G401 (cell line): ENCODE data around the gene DUOXA2. TPM values are rescaled to one million over a fixed set of nuclear protein-coding genes. Genes with fewer than 3 reads are reported as not detected.
"Not testable (repeated sequence)": the region's sequence is repeated elsewhere in the genome, so short reads cannot be mapped to it uniquely, and the experiment has no call there.

ENCODE experiments used
- DNase-seq: peaks from one replicate; pipeline ENCODE4 v3.0.0-alpha.2; 2015; ENCODE audit warnings: low spot score
- in situ Hi-C: cut with HindIII; loops from 2 replicates; pipeline ENCODE4 v1.10.0; 2016; ENCODE audit warnings: low sequenced_read_pairs, mixed read lengths
- total RNA-seq: library from RNA; depleted of rRNA; stranded (reverse); fragments of >200 nt; shearing (Covaris generic); gene quantifications from 2 replicates; pipeline ENCODE4 v1.2.3, GENCODE V29; 2014; rRNA removed

DUOXA2 gene
- total RNA-seq: not detected in 2 replicates

GRCh38 chr15:45114076-45114750 lies at the start of gene DUOXA2, which contains the start of gene DUOX2:
Gene DUOXA2, plus strand, starts transcription at chr15:45114326. Its CDS starts 280 bp downstream, at chr15:45114606.
Gene DUOX2, minus strand, starts transcription at chr15:45114172. Its CDS starts 761 bp downstream, at chr15:45113411.
- in situ Hi-C loops: no loop called here
- no peak for DNase-seq

DNA sequence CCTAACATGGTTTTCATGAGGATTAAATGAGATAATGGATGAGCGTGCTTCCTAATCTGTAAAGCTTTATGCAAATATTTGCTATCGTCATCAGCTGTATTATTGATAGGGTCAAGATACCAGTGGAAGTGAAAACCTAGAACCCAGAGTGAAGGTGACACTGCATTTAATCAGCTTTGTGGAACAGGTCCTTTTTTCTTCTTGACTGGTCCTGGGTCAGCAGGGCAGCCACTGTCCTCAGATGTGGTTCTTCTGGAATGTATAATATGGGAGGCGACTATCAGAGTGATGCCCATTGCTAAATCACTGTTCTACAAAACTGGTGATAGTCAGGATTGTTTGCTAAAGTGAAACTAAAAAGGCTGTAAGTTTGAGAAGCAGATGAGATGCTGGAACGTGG lies 49.7 kb upstream of the DUOXA2 start:
- no peak for DNase-seq
- in situ Hi-C loops: no loop called here

GRCh38 chr15:45069942-45070360 lies 44.2 kb upstream of the DUOXA2 start:
- DNase-seq, in situ Hi-C loops: not testable (repeated sequence)

- DNase-seq, in situ Hi-C loops: not testable (repeated sequence)
Observed at GRCh38 chr15:45073602-45074001, 40.5 kb upstream of the DUOXA2 start.

DNA sequence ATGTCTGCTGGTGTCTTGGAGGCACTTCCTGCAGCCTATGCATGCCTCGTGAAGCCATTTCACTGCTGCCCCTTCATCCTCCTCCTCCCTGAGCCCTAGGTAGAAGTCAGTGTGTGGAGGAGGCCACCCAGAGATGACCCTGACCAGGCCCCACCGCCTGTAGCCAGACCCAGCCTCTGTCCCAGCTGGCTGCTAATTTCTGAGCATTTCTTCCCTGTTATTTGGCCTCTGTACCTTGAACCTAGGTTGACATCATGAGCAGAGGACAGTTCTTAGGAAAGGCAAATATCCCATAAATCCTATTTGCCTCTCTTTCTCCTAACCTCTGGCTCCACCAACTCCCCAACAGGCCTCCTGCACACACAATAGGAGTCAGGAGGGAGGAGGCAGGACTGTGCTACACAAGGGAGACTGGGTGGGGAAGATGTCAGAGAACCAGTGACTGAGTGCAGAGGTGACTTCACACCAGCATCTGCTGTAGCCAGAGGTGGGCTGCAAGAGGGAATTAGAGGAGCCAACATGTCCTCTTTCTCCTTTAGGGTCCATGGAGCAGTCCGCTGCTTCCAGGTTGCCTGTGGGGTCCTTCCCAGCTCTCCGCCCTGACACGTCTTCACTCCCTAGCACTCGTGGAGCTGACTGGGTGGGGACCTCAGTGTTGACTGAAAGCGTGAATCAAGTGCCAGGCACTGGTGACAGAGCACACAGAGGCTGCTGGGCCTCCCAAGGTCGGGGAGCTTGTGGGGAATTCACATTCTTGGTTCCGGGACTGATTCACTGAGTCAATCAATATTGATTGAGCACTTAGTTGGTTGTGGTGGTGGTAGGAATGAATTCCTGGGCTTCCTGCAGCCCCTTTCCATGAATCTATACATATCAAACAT lies 38.4 kb upstream of the DUOXA2 start:
- in situ Hi-C loops, DNase-seq: not testable (repeated sequence)

DNA sequence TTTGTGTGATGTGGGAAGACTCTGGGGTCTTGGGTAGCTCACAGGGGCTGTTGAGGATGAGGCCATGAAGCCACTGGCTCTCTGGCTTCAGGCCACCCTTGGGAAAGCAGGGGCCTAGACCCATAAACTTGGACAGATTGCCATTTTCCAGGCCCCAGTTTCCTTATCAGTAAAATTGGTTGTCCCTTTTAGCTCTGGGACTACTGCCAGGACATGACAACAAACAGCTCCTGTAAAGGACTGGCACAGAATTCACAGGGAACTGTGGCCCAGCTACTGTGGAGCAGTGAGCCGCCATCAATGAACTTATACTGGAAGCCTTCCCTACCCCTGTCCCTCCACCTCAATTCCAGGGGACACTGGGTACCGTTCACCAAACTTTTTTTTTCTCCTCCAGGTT lies 36.7 kb upstream of the DUOXA2 start:
- DNase-seq: peak; percentile 2
- in situ Hi-C loops: not testable (repeated sequence)

DNA sequence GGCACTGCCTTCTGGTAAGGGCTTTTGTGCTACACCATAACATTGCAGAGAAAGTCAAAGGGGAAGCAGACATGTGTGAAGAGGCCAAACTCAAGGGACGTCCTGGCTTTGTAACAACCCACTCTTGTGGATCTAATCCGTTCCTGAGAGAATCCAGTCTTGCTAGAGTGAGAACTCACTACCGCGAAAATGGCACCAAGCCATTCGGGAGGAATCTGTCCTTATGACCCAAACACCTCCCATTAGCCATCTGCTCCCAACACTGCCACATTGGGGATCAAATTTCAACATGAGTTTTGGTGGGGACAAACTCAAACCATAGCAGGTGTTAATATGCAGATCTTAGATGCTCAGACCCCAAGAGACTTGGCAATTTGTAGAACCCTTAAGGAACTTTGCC lies 34.9 kb upstream of the DUOXA2 start:
- in situ Hi-C loops: not testable (repeated sequence)
- peak; percentile 44 for DNase-seq

DNA sequence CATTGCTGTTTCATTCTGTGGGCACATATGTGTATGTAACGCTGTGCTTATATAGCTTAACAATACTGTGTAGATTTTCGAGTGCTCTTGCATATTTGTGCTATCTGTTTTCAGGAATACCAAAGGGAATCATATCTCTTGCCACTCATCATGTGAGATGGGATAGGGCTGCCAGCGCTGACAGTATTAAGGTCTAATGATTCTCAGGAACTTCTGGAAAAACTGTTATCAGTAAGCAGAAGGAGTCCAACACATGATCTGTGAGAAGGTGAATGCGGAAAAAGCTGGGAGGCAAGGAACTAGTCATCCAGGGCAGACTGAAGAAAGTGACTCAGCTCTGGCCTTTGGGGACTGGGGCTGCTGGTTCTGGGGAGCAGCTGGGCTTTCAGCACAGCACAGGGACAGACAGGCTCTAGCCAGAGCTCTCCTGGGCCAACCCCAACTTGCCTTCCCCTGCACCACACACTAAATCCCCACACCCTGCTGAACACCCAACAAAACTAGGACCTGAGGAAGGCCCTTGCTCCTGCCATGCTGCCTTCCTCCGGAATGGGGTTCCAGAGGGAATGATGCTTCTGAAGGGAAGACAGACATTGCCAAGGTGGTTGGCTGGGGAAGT lies 34.4 kb upstream of the DUOXA2 start:
- DNase-seq, in situ Hi-C loops: not testable (repeated sequence)

DNA sequence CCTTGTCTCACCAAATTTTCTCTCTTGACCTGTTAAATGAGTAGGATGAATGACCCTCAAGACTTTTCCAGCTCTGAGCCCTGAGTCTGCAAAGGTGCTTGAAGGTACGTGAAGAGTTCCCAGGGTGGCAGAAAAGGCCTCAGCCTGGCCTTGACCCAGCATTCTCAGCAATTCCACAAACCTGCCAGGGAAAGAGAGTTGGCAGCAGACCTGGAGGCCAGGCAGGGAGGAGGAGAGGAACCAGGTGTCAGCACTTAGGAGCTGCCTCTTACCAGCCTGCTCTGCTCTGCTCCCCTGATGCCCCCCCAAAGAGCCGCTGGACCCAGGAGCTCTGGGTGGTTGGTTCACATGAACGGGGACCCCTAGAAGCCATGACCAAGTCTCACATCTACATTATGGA lies 33.5 kb upstream of the DUOXA2 start:
- peak; percentile 73 for DNase-seq
- in situ Hi-C loops: not testable (repeated sequence)

DNA sequence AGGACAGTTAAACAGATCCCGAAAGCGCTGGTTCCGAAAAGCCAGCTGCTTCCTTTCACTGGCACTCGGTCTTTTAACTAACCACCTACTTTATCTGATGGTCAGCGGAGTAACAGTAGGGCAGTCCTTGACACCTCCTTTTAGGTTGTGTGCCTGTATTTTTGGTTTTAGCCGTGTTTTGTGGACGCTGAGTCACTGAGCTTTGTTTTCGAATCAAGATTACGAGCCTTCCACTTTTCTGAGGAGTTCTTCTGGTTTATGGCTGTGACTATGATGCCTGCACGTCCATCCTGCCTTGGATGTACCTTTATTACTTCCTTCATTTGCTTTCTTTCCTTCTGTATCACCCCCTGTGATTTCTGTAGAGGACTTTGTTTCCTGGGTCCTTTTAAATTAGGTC lies 31.7 kb upstream of the DUOXA2 start:
- DNase-seq: not testable (repeated sequence)

GRCh38 chr15:45083223-45083622 lies 30.9 kb upstream of the DUOXA2 start:
- DNase-seq: no peak
- in situ Hi-C loops: no loop called here

More for the DNA sequence above, 31.7 kb upstream of the DUOXA2 start:
- in situ Hi-C loops: not testable (repeated sequence)

GRCh38 chr15:45084163-45084562 lies 30.0 kb upstream of the DUOXA2 start:
- in situ Hi-C loops: no loop called here

GRCh38 chr15:45087513-45087912 lies 26.6 kb upstream of the DUOXA2 start:
- DNase-seq: no peak
- in situ Hi-C loops: no loop called here

More at GRCh38 chr15:45084163-45084562, 30.0 kb upstream of the DUOXA2 start:
- no peak for DNase-seq

- DNase-seq: no peak
- in situ Hi-C loops: no loop called here
Observed at GRCh38 chr15:45088801-45089711, 25.1 kb upstream of the DUOXA2 start.

- in situ Hi-C loops: no loop called here
- DNase-seq: no peak
Observed at GRCh38 chr15:45089712-45090373, 24.3 kb upstream of the DUOXA2 start.

DNA sequence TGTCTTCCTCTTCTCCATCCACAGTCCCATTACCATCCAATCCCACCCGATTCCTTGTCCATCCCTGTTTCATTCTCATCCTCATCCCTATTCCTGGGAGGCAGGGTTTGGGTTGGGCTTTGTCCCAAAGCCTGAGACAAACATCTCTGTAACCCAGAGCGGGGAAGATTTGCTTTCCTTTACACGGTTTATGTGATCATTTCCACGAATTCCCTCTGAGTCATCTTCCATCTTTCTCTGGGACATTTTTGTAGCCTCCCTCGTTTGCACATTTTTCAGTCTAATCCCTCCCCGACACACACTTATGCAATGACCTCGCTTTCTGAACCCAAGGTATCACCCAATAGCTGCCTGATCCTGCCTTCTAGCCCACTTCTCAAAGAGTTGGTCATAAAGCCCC lies 23.0 kb upstream of the DUOXA2 start:
- in situ Hi-C loops: no loop called here
- no peak for DNase-seq

- DNase-seq: no peak
- in situ Hi-C loops: no loop called here
Observed at GRCh38 chr15:45091576-45091975, 22.6 kb upstream of the DUOXA2 start.

DNA sequence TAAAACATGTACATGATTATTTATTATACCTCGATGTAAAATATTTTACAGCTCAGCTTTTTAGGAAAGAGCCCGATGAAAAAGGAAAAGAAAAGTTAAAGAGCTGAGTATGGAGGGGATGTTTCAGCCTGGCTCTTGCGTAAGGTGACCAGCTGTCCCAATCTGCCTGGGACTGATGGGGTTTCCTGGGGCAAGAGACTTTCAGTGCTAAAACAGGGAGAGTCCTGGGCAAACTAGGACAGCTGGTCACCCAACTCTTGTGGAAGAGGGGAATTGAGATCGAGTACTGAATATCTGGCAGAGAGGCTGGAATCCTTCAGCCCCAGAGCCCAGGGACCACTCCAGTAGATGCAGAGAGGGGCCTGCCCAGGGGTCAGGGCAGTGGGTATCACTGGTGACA lies 21.1 kb upstream of the DUOXA2 start:
- in situ Hi-C loops: no loop called here
- DNase-seq: no peak
